Activated naive CD8-positive, alpha-beta T cell treated with anti-CD3 and anti-CD28 coated beads for 36 hours (primary cell): ENCODE results near the gene HFE. TPM values are rescaled to one million over a fixed set of nuclear protein-coding genes. Genes with fewer than 3 reads are reported as not detected.
A peak's percentile ranks its signal among the peaks of the same experiment; 100 is the strongest.

Source experiments
- DNase-seq: peaks from one replicate; pipeline ENCODE4 v3.0.0; 2021
- H3K27ac Mint-ChIP-seq: one replicate; pipeline ENCODE4 v1.8.0; 2022; ENCODE audit warnings: mild to moderate bottlenecking, moderate library complexity, mixed read lengths
- H3K27me3 Mint-ChIP-seq: one replicate; pipeline ENCODE4 v1.8.0; 2022; ENCODE audit warnings: mild to moderate bottlenecking, mixed read lengths
- H3K36me3 Mint-ChIP-seq: one replicate; pipeline ENCODE4 v1.8.0; 2021; ENCODE audit warnings: mild to moderate bottlenecking, mixed read lengths
- H3K4me1 Mint-ChIP-seq: one replicate; pipeline ENCODE4 v1.8.0; 2021; ENCODE audit warnings: mixed read lengths
- H3K4me3 Mint-ChIP-seq: one replicate; pipeline ENCODE4 v1.8.0; 2022; ENCODE audit warnings: mild to moderate bottlenecking, moderate library complexity, mixed read lengths
- H3K9me3 Mint-ChIP-seq: one replicate; pipeline ENCODE4 v1.8.0; 2022; ENCODE audit warnings: mixed read lengths
- total RNA-seq, 2 experiments: library from RNA; stranded (reverse); gene quantifications; one replicate each; pipeline ENCODE4 v1.2.3, GENCODE V29; 2021

The HFE gene
- total RNA-seq, 2 experiments from 2014 or later, result 0.76 to 0.80 TPM

GRCh38 chr6:26129656-26130055 is 42.4 kb downstream of the HFE start:
- Mint-ChIP-seq H3K36me3 (peaks cover 26% of the 10 kb centered on the region), H3K27ac (no peak overlapping the region), H3K27me3 (peaks cover 5% of the 10 kb centered on the region), H3K4me3 (peak overlapping the region; percentile 23), H3K9me3 (peaks cover 2% of the 10 kb centered on the region), H3K4me1 (peaks cover 44% of the 10 kb centered on the region)
- DNase-seq, result no peak

GRCh38 chr6:26130581-26131249 is 43.5 kb downstream of the HFE start:
- Mint-ChIP-seq H3K36me3 (peaks cover 20% of the 10 kb centered on the region), H3K4me1 (peaks cover 39% of the 10 kb centered on the region), H3K4me3 (no peak overlapping the region)

GRCh38 chr6:26131618-26132017 is 44.4 kb downstream of the HFE start:
- H3K4me1 Mint-ChIP-seq, result peaks cover 38% of the 10 kb centered on the region
- DNase-seq, result no peak
- H3K9me3 Mint-ChIP-seq, result peaks cover 2% of the 10 kb centered on the region
- peaks cover 17% of the 10 kb centered on the region for H3K36me3 Mint-ChIP-seq
- H3K4me3 Mint-ChIP-seq, result no peak overlapping the region
- H3K27ac Mint-ChIP-seq, result no peak overlapping the region
- no peaks in the 10 kb centered on the region for H3K27me3 Mint-ChIP-seq

More at GRCh38 chr6:26130581-26131249, 43.5 kb downstream of the HFE start:
- DNase-seq, result no peak
- peaks cover 2% of the 10 kb centered on the region for H3K9me3 Mint-ChIP-seq
- H3K27me3 Mint-ChIP-seq, result no peaks in the 10 kb centered on the region
- peak overlapping the region; percentile 48 for H3K27ac Mint-ChIP-seq

GRCh38 chr6:26133730-26134129 is 46.5 kb downstream of the HFE start:
- Mint-ChIP-seq H3K4me1 (peaks cover 19% of the 10 kb centered on the region), H3K27ac (peak overlapping the region; percentile 1), H3K27me3 (no peaks in the 10 kb centered on the region)

GRCh38 chr6:26136321-26136720 is 49.1 kb downstream of the HFE start:
- Mint-ChIP-seq H3K9me3 (no peaks in the 10 kb centered on the region), H3K27ac (no peak overlapping the region), H3K27me3 (no peaks in the 10 kb centered on the region), H3K4me3 (no peak overlapping the region), H3K36me3 (peaks cover 7% of the 10 kb centered on the region), H3K4me1 (peaks cover 10% of the 10 kb centered on the region)
- DNase-seq, result no peak

More at GRCh38 chr6:26133730-26134129, 46.5 kb downstream of the HFE start:
- no peak overlapping the region for H3K4me3 Mint-ChIP-seq
- peaks cover 13% of the 10 kb centered on the region for H3K36me3 Mint-ChIP-seq
- DNase-seq, result no peak
- H3K9me3 Mint-ChIP-seq, result peaks cover 2% of the 10 kb centered on the region

- Mint-ChIP-seq H3K36me3 (no peaks in the 10 kb centered on the region), H3K27me3 (no peaks in the 10 kb centered on the region), H3K9me3 (no peaks in the 10 kb centered on the region), H3K4me3 (no peak overlapping the region), H3K27ac (peak overlapping the region; percentile 3), H3K4me1 (peaks cover 4% of the 10 kb centered on the region)
- DNase-seq, result no peak
These were observed 53.2 kb downstream of the HFE start for GRCh38 chr6:26140254-26140966.

- H3K36me3 Mint-ChIP-seq, result no peaks in the 10 kb centered on the region
- H3K9me3 Mint-ChIP-seq, result no peaks in the 10 kb centered on the region
- no peaks in the 10 kb centered on the region for H3K27me3 Mint-ChIP-seq
- no peak overlapping the region for H3K27ac Mint-ChIP-seq
- H3K4me1 Mint-ChIP-seq, result peaks cover 3% of the 10 kb centered on the region
- H3K4me3 Mint-ChIP-seq, result no peak overlapping the region
- DNase-seq, result no peak
These were observed 53.7 kb downstream of the HFE start for GRCh38 chr6:26140967-26141294.

GRCh38 chr6:26141378-26141904 is 54.2 kb downstream of the HFE start:
- H3K27ac Mint-ChIP-seq, result no peak overlapping the region
- no peak for DNase-seq
- peaks cover 2% of the 10 kb centered on the region for H3K4me1 Mint-ChIP-seq
- H3K27me3 Mint-ChIP-seq, result no peaks in the 10 kb centered on the region
- no peaks in the 10 kb centered on the region for H3K36me3 Mint-ChIP-seq
- H3K9me3 Mint-ChIP-seq, result no peaks in the 10 kb centered on the region
- H3K4me3 Mint-ChIP-seq, result no peak overlapping the region

- Mint-ChIP-seq H3K27ac (no peak overlapping the region), H3K9me3 (no peaks in the 10 kb centered on the region), H3K27me3 (no peaks in the 10 kb centered on the region), H3K36me3 (no peaks in the 10 kb centered on the region), H3K4me3 (no peak overlapping the region), H3K4me1 (peaks cover 2% of the 10 kb centered on the region)
- DNase-seq, result no peak
These were observed 54.8 kb downstream of the HFE start for GRCh38 chr6:26142026-26142425.

Other genes with a start within 250 kb of the HFE start
- gene SLC17A3, start 213.2 kb upstream of the HFE start, total RNA-seq, result not detected
- not detected for gene SLC17A2, start 156.7 kb upstream of the HFE start, total RNA-seq
- gene TRIM38, start 124.6 kb upstream of the HFE start, total RNA-seq, result 1 to 10 TPM; 8.1 to 8.2 TPM